UCSD-AML1 (cell line): ENCODE data around the gene TMEM125.

Experiments
- DNase-seq: peaks from one replicate; lab custom pipeline; 2025; ENCODE audit not compliant: unreplicated experiment; lab: John Stamatoyannopoulos, UW

Gene TMEM125

DNA sequence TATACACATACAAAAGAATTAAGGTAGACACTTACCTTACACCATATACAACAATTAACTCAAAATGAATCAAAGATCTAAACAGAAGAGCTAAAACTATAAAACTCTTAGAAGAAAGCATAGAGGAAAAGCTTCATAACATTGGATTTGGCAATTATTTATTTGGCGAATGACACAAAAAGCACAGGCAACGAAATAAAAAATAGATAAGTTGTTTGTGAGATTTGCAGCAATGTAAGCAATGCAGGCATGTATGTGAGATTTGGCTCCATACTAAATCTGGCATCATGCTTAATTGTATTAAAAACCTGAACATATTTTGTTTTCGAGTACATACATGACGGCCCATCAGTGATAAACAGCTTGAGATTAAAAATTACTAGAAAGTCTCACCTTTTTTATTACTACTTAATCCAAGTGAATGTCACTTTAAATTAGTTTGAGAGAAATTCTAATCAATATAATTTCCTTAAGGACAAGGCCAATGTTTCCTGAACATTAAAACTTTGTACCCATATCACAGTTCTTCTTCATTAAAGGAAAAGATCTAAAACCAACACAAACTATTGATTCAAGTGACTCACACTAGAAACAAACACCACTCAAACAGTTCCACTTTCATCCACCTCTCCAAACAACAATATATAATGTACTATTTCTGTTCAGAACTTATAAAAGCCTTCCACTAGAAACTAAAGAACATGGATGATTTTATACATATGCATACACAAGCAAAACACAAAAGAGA is 23.1 kb upstream of the TMEM125 start:
- DNase-seq: no peak

DNA sequence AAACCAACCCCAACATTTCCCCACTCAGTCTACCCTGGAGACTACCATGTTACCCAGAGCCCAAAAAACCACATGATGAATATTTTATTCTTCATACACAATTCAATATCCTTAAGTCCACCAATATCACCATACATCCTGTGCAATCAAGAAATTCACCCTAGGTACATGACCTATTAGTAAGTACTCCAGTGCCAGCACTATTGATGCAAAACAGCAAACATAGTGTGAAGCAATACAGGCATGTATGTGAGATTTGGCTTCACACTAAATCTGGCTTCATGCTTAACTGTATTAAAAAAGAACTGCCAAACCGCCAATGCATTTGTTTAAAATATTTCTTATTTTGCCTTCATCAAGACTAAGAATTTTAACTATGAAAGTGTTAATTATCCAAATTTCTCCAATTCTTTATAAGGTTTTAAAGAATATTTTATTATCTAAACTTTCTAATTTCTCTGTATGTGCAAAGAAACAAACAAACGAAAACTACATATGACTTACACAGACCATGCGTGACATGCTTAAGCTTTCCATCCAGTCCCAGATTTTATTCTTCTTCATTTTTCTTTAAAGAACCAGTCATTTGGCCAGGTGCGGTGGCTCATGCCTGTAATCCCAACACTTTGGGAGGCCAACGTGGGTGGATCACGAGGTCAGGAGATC is 22.4 kb upstream of the TMEM125 start:
- no peak for DNase-seq

DNA sequence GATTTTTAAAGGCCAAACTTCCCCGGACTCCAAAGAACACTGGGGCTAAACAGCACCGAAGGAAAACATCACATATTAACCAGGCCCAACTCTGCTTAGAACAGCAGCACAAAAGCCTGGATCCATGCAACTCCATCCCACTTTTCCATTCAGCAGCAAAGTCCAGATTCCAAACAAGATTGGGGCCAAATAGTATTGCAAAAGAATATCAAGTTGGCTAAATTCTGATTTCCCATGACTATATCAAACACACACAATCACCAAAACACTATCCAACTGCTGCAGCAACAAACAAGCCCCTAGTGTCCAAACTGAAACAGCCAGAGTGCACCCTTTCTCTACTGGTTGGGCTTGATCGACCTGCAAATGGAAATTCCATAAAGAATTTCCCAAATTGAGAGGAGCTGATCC is 19.4 kb upstream of the TMEM125 start:
- DNase-seq: no peak

DNA sequence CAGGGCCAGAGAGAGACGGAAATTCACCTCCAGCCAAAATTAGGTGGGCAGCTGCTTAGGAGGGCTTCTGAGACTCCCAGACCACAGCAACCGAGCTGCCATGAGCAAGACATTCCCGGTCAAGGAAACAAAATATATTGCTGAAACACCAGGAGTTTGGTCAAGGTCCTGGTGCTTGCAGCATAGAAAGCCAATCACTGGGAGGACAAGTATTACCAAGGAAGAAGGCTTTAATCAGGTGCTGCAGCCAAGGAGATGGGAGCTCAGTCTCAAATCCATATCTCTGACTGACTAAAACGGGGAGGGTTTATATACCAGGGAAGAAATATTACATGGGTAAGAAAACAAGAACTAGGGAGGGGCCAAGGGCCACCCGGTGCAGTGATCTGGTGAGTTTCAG is 18.8 kb upstream of the TMEM125 start:
- DNase-seq: no peak

DNA sequence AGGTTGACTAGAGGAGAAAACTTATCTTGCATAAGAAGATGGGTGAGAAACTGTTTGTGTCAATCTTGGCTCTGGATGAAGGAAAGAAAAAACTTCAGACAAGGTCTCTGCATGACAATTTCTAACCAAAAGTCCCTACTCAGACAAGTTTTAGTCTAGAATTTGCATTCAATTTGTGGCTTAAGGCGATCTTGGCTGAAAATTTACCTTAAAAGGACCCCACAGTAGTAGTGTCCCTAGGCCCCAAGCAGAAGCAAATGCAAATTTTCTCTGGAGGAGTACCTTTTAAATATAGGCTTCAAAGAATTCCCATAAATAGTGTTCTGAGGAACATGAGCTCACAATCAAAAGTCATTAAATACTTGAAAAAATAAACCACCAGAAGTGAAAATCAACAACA is 17.6 kb upstream of the TMEM125 start:
- DNase-seq: no peak

DNA sequence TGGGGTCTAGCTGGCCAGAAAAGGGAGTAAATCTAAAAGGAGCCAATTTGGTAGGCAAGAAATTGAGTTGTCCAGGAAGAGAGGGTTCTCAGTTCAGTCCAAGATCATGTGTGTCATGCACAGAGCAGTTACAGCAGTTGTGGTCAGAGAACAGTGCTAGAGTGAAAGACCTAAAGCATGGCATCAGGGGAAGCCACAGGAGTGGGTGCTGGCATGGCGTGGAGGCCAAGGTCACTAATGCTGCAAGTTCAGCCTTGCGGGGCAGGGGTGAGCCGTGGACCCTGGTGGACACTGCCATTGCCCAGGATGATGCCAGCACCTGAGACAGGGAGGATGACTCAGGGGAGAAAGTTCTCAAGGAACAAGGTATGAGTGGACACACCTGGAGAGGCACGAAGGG is 16.6 kb upstream of the TMEM125 start:
- no peak for DNase-seq

DNA sequence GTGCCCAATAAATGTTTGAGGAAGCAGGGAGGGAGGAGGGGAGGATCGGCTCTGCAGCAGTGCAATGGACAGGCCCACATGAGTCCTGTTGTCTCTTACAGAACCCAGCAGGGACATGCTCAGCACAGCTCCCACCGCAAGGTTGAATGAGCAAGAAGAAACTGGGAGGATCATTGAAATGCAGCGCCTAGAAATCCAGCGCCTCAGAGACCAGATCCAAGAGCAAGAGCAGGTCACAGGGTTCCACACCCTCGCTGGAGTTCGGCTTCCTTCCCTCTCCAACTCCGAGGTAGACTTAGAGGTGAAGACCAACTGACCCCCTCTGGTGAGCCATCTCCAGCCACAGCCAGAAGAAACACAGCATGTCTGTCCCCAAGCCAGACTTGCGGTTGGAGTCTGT is 15.9 kb upstream of the TMEM125 start:
- no peak for DNase-seq

DNA sequence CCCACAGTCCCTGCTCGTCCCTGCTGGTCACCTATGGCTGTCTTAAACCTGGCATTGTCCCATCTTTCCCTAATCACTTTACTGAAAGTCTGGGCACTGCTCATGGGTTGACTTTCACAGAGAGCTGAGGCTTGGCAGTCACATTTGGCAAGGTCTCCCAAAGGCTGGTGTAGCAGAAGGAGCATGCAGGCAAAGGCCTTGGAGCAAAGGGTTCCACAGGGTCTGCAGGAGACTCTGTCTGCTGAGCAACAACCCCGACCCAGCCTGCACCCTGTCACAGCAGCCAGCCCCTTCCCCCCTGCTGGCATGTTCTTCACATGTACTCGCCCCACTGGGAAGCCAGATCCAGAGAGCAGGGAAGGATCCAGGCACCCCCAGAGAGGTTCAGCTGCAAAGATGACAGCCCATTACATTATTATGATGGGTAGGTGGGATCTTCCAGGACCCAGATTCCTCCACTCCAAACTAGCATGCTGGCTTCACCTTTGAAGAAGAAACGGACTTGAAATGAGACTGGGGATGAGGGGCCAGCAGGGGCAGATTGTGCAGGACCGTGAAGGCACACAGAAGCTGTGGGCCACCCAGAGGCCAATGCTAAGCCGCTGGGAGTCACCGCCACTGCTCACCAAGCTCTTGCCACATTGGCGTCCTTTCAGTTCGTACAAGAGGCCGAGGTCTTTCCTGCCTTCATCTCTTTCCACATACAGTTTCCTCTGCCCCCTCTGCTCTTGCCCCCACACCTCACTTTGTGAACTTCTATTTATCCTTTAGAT is 14.2 kb upstream of the TMEM125 start:
- DNase-seq: no peak

DNA sequence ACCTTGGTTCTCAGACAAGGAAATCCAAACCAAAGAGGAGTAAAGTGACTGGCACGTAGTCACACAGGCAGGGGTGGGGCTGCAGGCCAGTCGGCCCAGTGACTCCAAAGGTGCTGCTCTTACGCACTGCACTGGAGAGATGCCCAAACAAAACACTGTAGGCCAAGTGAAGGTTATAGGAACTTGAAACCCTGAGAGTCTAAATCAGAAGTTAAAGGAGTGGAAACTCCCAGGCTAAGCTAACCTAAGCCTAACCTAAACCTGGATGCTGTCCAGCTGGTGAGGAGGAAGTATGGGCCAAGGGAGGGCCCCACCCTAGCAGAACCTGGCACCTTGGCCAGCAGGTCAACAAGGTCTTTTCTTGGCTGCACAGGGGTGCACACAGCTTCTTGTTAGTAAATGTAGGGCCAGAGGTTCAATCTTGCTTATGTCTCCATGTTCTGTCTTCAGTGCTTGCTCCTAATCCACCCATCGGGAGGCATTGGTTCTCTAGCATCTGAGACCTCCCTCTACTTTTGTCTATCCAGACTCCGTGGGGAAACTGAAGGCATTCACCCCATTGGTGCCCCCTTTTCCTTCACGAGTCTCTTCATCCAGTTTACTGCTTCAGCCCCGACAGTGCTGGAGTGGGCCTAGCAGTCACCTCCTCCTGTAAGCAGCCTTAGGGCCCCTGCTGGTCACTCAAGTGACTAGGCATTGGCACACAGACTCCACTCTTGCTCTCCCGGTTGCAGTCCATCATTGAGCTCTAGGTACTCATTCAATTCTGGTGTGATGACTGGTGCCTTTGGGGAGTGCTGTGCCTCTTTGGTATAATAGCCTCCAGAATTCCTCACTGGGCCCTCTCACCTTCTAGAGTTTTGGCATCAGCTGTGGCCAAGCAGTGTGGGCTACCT is 12.9 kb upstream of the TMEM125 start:
- no peak for DNase-seq

DNA sequence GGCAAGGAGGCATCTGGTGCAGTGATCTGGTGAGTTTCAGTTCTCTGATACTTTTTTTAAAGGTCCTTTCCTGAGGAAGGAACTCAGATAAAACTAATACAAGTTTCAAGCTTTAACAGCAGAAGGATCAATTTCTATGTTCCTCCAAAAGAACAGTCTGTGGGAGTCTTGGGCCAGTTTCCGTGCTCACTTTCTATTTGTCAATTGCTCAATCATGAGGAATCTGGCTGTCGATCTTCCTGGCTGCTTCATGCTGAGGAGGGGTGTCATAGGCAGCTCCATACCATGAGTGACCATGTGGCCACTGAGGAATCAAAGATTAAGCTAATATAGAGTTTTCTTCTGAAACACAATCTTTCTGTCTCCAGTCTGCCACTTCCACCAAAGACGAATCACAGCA is 11.4 kb upstream of the TMEM125 start:
- no peak for DNase-seq

DNA sequence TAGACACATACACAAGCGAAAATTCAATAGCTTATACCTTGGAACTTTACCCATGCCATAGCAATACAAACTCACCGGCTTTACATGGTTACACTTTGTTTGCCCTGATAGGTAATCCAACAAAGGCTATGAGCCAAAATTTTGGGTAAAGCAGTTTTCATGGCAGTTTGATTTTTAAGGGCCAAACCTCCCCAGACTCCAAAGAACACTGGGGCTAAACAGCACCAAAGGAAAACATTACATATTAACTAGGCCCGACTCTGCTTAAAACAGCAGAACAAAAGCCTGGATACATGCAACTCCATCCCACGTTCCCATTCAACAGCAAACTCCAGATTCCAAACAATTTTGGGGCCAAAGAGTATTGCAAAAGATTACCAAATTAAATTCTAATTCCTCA is 4.4 kb upstream of the TMEM125 start:
- no peak for DNase-seq

DNA sequence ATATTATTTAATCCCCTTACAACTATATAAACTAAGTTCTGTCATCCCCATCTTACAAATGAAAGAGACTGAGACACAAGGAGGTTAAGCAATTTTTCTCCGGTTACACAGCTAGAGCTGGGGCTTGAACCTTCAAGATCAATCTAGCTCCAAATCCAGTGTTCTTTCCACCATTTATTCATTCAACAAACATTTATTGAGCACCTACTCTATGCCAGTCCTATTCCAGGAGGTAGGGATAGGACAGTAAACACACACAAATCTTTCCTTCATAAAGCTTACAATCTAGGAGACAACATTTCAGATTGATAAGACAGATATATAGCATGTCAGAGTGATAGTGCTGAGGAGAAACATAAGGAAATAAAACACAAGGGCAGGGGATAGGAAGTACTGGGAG is 2.9 kb upstream of the TMEM125 start:
- no peak for DNase-seq

DNA sequence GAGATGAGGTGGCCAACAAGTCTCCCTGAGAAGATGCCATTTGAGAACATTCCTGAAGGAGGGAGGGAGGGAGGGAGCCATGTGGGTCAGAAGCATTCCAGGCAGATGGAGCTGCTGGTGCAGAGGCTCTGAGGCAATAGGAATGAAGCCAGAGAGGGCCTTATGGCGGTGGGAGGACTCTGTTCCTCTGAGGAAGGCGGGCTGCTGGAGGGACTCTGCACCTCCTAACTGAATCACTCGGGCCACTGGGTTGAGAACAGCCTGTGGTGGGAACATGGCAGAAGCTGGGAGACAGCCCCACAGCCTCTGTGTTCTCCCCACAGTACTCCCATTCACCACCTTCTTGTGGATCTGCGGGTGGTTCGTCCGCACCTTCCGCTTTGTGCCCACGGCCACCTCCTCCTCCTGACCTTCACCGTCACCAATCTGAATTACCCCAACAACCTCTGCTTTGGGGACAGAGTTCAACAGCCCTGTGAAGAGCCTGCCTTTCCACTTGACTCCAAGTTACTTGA is 2.4 kb upstream of the TMEM125 start:
- no peak for DNase-seq

DNA sequence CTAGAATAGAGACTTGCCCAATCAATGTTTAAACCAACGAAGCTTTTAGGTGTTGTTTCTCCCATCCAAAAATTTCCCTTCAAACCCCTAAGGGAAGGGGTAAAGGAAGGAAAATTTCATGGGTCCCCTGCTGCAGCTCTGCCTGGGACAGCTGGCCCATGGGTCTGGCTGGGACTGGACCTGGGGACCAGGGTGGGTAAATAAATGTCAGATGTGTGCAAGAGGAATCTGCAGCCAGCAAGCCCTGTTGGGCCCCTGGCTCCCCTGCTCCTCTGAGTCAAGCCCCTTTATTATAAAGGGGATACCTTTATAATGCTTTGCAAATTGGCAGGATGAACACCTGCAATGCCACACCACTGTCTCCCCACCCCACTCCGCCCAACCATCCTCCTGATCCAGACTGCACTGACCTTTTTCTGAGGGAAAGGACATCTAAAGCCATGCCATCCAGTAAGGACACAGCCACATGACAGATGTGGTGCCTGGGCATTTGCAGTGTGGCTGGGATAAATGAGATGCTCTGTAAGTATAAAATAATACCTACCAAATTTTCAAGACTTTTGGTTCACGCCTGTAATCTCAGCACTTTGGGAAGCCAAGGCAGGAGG is 1.9 kb upstream of the TMEM125 start:
- DNase-seq: no peak

DNA sequence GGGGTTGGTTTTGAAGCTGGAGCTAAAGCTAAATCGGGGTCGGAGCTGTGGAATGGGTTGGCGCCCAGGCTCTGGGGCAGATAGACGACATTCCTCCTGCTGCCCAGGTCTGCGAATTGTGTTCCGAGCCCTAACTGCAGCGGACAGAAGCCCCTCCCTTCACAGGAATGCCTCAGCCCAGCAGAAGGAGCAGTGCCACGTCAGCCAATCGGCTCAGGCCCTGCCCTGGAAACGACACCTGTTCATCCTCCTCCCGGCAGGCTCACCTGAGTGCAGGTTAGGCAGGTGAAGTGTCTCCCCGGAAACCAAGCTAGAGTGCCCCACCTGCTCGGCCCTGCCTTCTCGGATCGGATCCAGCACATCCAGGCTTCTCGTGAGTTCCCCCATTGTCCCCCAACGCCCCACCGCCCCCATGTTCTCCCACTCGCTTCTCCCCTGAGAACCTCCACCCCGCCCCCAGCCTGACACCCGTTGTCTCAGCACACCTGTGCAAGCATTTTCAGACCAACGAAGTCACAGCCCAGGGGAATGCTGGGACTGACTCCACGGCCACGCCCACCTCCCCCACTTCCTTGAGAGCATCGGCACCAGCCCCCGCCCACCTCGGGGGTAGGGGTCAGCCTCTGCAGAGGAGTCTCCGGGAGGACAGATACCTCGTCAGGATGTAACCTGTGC is 775 bp downstream of the TMEM125 start:
- no peak for DNase-seq

DNA sequence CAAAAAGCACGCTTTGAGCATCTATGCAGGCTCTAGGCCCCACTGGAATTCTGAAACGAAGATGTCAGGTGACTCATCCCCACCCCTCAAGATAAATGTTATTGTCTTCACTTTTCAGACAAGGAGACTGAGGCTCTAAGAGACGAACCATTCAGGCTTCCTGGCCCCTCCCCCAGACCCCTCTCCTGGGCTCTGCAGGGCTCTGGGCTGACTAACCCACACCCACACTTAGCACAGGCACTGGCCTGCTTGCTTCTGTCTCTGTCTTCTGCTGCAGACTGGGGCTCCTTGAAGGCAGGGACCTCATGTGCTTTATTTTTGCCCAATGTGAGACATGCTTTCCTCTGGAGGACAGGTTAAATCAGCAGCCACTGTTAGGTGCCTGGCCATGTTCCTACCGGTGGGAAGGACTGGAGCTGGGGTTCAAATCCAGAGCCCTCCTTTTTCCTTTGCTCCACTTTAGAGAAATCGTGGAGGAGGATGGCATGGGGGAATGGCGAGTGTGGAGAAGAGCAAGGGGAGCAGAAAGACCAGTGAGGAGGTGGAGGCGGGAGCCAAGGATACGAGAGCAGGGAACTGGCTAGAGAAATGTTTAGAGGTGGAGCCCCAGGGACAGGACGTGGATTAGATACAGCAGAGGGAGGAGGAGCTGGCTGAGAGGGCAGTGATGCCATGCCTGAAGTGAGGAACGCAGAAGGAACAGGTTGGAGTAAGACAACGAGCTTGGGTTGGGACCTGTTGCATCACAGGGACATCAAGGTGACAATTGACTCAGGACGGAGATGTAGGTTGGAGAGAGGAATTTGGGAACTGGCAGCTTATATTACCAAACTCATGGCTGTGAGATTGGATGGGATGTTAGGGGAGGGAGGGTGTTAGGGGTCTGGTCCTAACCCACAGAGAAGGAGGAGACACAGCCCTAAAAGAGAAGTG is 1.7 kb downstream of the TMEM125 start:
- no peak for DNase-seq

DNA sequence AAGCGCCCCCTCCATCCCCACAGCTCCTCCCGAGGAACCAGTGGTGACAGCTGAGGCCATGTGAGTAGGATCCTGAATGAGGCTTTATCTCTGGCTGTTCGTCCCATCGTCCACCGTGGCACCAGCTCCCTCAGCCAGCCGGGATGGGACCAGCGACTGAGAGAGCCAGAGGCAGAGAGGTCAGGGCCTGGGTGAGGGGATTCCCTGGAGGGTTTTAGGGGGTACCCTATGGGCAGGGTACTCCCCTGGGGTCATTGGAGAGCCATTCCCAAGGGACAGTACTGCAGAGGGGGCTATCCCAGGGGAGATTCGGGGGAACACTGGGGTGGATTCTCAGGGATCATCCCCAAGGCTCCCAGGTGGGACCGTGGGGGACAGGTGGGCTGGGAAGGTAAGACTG is 2.4 kb downstream of the TMEM125 start:
- no peak for DNase-seq

DNA sequence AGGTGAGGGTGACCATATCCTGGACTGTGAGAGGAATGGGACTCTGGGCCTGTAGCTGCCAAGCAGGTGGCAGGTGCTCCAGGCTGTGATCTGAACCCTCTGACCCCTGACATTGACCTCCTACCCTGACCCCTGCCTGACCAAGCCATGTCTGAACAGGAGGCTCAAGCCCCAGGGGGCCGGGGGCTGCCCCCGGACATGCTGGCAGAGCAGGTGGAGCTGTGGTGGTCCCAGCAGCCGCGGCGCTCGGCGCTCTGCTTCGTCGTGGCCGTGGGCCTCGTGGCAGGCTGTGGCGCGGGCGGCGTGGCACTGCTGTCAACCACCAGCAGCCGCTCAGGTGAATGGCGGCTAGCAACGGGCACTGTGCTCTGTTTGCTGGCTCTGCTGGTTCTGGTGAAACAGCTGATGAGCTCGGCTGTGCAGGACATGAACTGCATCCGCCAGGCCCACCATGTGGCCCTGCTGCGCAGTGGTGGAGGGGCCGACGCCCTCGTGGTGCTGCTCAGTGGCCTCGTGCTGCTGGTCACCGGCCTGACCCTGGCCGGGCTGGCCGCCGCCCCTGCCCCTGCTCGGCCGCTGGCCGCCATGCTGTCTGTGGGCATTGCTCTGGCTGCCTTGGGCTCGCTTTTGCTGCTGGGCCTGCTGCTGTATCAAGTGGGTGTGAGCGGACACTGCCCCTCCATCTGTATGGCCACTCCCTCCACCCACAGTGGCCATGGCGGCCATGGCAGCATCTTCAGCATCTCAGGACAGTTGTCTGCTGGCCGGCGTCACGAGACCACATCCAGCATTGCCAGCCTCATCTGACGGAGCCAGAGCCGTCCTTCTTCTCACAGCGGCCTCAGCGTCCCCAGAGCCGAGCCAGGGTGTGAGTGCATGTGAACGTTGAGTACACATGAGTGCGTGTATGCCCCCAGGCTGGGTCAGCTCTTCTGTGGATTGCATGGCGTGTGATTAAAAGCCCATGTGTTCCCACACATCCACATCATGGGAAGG is 3.1 kb downstream of the TMEM125 start:
- no peak for DNase-seq
